Activated CD4-positive, alpha-beta T cell treated with anti-CD3 and anti-CD28 coated beads for 24 hours (primary cell): ENCODE data around the gene BSND.
A peak's percentile ranks its signal among the peaks of the same experiment; 100 is the strongest.

Experiments used
- DNase-seq, 2 donors: peaks; one replicate each; pipeline ENCODE4 v3.0.0-alpha.2; 2020; ENCODE audit warnings: low read depth in 2 of 2

BSND gene

GRCh38 chr1:55060133-55060999, 61.6 kb downstream of the BSND start:
- DNase-seq, result peak in 1 of 2 donors; percentile 11

GRCh38 chr1:55061000-55061705, 62.4 kb downstream of the BSND start:
- no peak for DNase-seq
